Activated T-cell treated with anti-CD3 and anti-CD28 coated beads, Interleukin-2, amount 50 U/mL, for 4 hours (primary cell): ENCODE measurements around the gene EML5. TPM values are rescaled to one million over a fixed set of nuclear protein-coding genes. Genes with fewer than 3 reads are reported as not detected.

Experiments used
- ATAC-seq, 2 donors: fragments of 200-7000 bp; cut with Tn5 transposase; one replicate each; pipeline ENCODE4 v1.10.0; 2021
- DNase-seq: peaks from one replicate; pipeline ENCODE4 v3.0.0-alpha.2; 2020
- H3K27me3 Mint-ChIP-seq: one replicate; pipeline ENCODE4 v1.8.0; 2021; ENCODE audit warnings: low read depth, mixed read lengths
- H3K36me3 Mint-ChIP-seq: one replicate; pipeline ENCODE4 v1.8.0; 2022; ENCODE audit warnings: mixed read lengths; ENCODE audit not compliant: insufficient read depth
- H3K4me1 Mint-ChIP-seq: one replicate; pipeline ENCODE4 v1.8.0; 2021; ENCODE audit warnings: low read depth, mixed read lengths
- H3K4me3 Mint-ChIP-seq: one replicate; pipeline ENCODE4 v1.8.0; 2021; ENCODE audit warnings: mild to moderate bottlenecking, moderate library complexity, mixed read lengths
- H3K9me3 Mint-ChIP-seq: one replicate; pipeline ENCODE4 v1.8.0; 2021; ENCODE audit warnings: mixed read lengths
- total RNA-seq, 3 donors: library from RNA; stranded (reverse); gene quantifications; one replicate each; pipeline ENCODE4 v1.2.1, GENCODE V29; 2021

Gene EML5
- total RNA-seq, 3 donors from 2014 or later: 3.6 to 4.1 (median 4.0) TPM

DNA sequence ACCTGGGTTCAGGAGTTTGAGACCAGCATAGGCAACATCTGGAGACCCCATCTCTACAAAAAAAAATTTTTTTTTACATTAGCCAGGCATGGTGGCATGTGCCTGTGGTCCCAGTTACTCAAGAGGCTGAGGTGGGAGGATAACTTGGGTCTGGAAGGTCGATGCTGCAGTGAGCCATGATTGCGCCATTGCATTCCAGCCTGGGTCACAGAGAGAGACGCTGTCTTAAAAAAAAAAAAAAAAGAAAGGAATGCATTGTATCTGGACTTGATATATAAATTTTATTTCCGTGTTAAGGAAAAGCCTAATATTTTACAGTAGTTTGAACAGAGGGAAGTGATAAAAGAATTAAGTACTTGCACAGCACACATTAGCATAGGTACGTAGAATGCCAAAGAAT is 132.7 kb downstream of the EML5 start:
- no peaks in the 10 kb centered on the region for H3K27me3 Mint-ChIP-seq

DNA sequence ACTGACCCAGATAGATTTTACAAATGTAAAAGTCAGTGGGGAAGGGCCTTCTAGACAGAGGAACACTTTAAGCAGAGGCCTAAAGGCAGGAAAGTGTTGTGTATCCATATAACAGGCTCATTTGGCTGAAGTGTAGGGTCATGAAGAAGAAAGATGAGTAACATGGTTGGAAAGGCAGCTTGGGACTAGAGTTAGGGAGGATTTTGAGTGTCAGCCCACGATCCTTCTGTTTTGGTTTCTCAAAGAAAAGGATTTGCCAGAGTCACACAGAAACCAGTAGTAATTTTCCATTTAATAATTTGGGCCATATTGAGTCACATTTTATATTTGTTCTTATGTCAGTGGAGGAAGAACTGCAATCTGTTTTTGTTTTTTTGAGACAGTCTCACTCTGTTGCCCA is 153.5 kb downstream of the EML5 start:
- Mint-ChIP-seq H3K36me3 (peaks cover 37% of the 10 kb centered on the region), H3K27me3 (no peaks in the 10 kb centered on the region), H3K4me3 (no peak overlapping the region), H3K9me3 (peaks cover 19% of the 10 kb centered on the region), H3K4me1 (no peaks in the 10 kb centered on the region)
- ATAC-seq: no peak
- DNase-seq: no peak

More for the DNA sequence above, 132.7 kb downstream of the EML5 start:
- DNase-seq: no peak
- ATAC-seq: no peak
- H3K36me3 Mint-ChIP-seq: peaks cover 22% of the 10 kb centered on the region
- peaks cover 6% of the 10 kb centered on the region for H3K9me3 Mint-ChIP-seq
- H3K4me3 Mint-ChIP-seq: no peak overlapping the region
- H3K4me1 Mint-ChIP-seq: no peaks in the 10 kb centered on the region

DNA sequence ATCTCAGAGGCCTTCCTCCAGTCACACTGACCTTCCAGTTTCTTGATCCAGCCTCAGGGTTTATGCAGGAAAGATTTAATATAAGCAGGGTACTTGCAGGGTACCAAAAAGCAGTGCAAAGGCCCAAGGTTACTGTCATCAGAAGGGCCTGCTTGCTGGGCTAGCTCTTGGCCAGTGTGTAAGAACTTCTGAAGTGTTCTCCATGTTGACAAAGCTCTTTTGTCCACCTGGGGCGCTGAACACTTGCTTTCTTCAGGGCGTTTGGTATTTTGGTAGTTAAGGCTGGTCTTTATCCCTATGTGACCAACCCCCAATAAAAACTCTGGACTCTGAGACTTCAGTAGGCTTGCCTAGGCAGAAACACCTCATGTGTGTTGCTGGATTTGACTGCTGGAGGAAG is 160.2 kb downstream of the EML5 start:
- no peak for DNase-seq
- no peaks in the 10 kb centered on the region for H3K4me1 Mint-ChIP-seq
- ATAC-seq: no peak
- peaks cover 9% of the 10 kb centered on the region for H3K36me3 Mint-ChIP-seq
- H3K4me3 Mint-ChIP-seq: no peak overlapping the region
- no peaks in the 10 kb centered on the region for H3K9me3 Mint-ChIP-seq
- H3K27me3 Mint-ChIP-seq: no peaks in the 10 kb centered on the region

DNA sequence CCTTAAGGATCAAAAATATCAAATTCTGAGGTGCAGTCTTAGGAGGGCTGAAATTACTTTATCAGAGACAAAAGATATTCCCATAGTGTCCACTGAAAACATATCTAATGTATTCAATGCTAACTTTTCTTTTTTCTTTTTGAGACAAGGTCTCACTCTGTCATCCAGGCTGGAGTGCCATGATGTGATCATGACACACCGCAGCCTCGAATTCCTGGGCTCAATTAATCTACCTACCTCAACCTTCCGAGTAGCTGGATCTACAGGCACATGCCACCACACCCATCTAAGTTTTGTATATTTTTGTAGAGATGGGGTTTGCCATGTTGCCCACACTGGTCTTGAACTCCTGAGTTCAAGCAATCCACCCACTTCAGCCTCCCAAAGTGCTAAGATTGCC is 161.7 kb downstream of the EML5 start:
- DNase-seq (no peak), ATAC-seq (no peak)
- Mint-ChIP-seq H3K4me1 (no peaks in the 10 kb centered on the region), H3K4me3 (no peak overlapping the region), H3K9me3 (no peaks in the 10 kb centered on the region), H3K27me3 (no peaks in the 10 kb centered on the region), H3K36me3 (peaks cover 8% of the 10 kb centered on the region)

DNA sequence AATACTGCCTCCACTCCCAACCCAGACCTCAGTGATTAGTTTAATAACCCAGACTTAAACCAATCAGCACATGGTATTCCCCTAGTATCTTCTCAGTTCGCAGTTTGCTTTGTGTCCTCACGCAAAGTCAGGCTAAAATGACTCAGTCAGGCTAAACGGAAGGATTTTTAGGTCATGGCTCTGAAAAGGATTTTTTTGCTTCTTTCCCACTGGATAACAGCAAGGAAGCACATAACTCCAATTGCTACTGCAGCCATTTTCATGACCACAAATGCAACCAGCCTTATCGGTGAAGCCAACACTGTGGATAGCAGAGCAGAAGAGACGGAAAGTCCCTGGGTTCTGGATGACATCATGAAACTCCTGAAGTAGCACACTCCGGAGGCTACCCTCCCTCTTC is 162.2 kb downstream of the EML5 start:
- DNase-seq: no peak
- ATAC-seq: no peak
- Mint-ChIP-seq H3K4me3 (no peak overlapping the region), H3K27me3 (no peaks in the 10 kb centered on the region), H3K9me3 (no peaks in the 10 kb centered on the region), H3K36me3 (peaks cover 8% of the 10 kb centered on the region), H3K4me1 (no peaks in the 10 kb centered on the region)

DNA sequence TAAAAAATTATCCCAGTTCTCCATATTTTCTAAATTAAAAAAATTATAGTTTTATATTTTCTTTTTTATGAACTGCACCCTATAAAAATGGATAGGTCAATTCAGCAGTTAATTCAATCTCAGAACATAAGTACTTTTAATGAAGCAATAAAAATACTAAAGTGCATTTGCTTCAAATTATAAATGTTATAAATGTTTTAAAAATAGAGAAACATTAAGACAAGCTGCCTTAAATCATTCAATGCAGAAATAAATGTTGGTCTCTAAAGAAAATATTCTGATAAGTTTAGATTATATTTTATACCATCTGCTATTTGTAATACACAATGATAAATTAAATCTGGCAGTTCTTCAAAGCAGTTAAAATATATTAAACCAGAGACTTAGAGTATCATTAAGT is 164.3 kb downstream of the EML5 start:
- no peak overlapping the region for H3K4me3 Mint-ChIP-seq
- H3K9me3 Mint-ChIP-seq: no peaks in the 10 kb centered on the region
- H3K27me3 Mint-ChIP-seq: no peaks in the 10 kb centered on the region
- H3K36me3 Mint-ChIP-seq: peaks cover 4% of the 10 kb centered on the region
- no peaks in the 10 kb centered on the region for H3K4me1 Mint-ChIP-seq
- no peak for ATAC-seq
- no peak for DNase-seq

DNA sequence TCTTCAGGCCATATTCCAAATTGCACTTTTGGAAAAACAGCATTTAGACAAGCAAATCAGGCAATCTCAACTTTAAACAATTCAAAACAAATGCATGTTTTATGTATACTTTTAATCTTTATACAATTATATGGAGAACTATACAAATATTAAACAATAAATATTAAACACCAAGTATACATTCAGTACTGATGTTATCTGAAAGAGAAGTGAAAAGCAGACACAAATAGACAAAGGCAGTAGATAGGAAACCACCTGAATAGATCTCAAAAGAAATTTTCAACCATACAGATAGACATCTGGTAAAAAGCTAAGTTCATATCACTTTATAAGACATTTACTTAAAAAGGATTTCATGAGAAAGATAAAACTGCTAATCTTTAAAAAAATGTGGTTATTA is 164.7 kb downstream of the EML5 start:
- no peaks in the 10 kb centered on the region for H3K4me1 Mint-ChIP-seq
- no peak for ATAC-seq
- H3K36me3 Mint-ChIP-seq: peaks cover 4% of the 10 kb centered on the region
- no peak for DNase-seq
- no peaks in the 10 kb centered on the region for H3K27me3 Mint-ChIP-seq
- H3K9me3 Mint-ChIP-seq: no peaks in the 10 kb centered on the region
- no peak overlapping the region for H3K4me3 Mint-ChIP-seq

DNA sequence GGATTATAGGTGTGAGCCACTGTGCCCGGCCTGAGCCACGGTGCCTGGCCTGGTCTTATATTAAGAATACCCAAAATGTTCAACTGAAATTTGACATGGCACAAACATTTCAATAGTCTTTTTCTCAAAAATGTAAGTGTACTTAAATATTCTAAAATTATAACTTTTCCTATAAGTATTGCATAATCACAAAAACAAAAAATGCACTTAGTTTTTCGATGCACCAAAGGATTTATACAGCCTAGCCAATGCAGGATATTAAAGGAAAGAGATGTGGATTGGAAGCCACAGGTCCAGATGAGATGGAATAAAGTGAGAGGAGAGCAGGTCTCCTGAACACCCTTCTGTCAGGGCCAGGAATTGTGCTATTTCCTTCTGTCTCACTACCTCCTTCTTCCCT is 167.1 kb downstream of the EML5 start:
- DNase-seq: no peak
- H3K27me3 Mint-ChIP-seq: no peaks in the 10 kb centered on the region
- H3K4me1 Mint-ChIP-seq: no peaks in the 10 kb centered on the region
- no peak for ATAC-seq
- peaks cover 8% of the 10 kb centered on the region for H3K36me3 Mint-ChIP-seq
- H3K9me3 Mint-ChIP-seq: no peaks in the 10 kb centered on the region
- no peak overlapping the region for H3K4me3 Mint-ChIP-seq

DNA sequence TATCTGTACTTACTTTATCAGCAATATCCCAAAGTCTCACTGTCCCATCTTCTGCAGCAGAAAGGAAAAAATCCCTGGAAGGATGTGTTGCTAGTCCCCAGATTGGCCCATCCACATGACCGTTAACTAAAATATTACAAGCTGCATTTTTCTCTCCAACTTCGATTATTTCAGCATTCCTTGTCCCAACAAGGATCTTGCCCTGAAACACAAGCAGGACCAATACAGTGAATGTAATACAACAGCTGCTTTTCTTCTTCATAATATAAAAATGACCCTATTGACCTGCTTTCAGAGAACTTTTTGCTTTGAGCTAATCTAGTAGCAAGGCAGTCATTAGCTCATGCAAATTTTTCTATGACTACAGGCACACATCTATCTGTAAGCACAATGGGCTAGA is 171.7 kb downstream of the EML5 start:
- no peak for ATAC-seq
- Mint-ChIP-seq H3K4me3 (no peak overlapping the region), H3K27me3 (no peaks in the 10 kb centered on the region), H3K9me3 (no peaks in the 10 kb centered on the region), H3K36me3 (peaks cover 14% of the 10 kb centered on the region), H3K4me1 (no peaks in the 10 kb centered on the region)
- no peak for DNase-seq

DNA sequence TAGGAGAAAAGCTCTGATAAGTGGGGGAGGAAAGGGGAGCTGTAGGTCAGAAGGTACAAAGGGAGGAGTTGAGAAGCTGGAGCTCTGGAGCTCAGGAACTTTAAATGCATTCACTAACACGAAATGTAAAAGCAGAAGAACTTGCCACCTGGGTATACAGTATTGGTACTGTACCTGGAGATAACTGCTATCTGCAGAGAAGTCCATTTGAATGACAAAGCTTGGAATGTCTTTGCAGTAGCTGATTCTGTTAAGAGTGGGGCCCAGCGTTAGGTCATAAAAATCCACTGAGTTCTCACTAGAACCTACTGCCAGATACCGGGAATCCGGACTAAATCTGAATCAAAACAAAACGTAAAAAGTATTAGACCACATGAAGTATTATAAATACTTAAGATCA is 174.3 kb downstream of the EML5 start:
- Mint-ChIP-seq H3K36me3 (peaks cover 20% of the 10 kb centered on the region), H3K4me3 (no peak overlapping the region), H3K9me3 (no peaks in the 10 kb centered on the region), H3K4me1 (peaks cover 3% of the 10 kb centered on the region), H3K27me3 (no peaks in the 10 kb centered on the region)
- DNase-seq (no peak), ATAC-seq (no peak)

DNA sequence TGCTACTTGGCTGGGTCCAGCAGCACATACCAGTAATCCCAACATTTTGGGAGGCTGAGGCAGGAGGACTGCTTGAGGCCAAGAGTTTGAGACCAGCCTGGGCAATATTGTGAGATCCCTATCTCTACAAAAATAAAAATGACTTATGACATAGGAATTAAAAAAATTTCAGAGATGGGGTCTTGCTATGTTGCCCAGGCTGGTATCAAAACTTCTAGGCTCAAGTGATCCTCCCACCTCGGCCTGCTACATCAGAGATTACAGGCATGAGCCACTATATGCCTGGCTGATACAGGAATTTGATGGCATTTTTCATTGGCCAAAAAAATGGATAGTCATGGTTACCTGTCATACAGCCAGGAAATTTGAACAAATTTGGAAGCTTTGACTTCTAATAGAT is 175.3 kb downstream of the EML5 start:
- no peak for ATAC-seq
- no peaks in the 10 kb centered on the region for H3K9me3 Mint-ChIP-seq
- H3K4me1 Mint-ChIP-seq: peaks cover 8% of the 10 kb centered on the region
- H3K27me3 Mint-ChIP-seq: no peaks in the 10 kb centered on the region
- H3K4me3 Mint-ChIP-seq: no peak overlapping the region
- DNase-seq: no peak
- H3K36me3 Mint-ChIP-seq: peaks cover 23% of the 10 kb centered on the region

DNA sequence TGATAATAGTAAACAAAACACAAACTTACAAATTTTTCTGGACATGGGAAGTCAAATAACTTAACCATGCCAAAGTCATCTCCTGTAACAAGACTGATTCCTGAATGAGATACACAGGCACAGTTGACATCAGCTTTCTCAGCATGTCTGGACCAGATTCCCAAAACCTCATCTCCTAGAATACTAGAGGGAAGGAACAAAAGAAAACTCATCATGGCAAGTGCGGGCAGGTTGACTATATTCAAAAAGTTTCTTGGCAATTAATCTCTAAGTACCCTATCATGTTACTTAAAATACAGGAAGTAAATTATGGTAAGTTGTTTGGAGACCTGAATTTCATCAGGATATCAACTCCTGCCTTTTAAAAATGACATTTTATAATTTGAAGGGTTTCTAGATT is 176.1 kb downstream of the EML5 start:
- Mint-ChIP-seq H3K36me3 (peaks cover 24% of the 10 kb centered on the region), H3K4me3 (no peak overlapping the region), H3K27me3 (no peaks in the 10 kb centered on the region), H3K9me3 (no peaks in the 10 kb centered on the region), H3K4me1 (peaks cover 10% of the 10 kb centered on the region)
- ATAC-seq (no peak), DNase-seq (no peak)

DNA sequence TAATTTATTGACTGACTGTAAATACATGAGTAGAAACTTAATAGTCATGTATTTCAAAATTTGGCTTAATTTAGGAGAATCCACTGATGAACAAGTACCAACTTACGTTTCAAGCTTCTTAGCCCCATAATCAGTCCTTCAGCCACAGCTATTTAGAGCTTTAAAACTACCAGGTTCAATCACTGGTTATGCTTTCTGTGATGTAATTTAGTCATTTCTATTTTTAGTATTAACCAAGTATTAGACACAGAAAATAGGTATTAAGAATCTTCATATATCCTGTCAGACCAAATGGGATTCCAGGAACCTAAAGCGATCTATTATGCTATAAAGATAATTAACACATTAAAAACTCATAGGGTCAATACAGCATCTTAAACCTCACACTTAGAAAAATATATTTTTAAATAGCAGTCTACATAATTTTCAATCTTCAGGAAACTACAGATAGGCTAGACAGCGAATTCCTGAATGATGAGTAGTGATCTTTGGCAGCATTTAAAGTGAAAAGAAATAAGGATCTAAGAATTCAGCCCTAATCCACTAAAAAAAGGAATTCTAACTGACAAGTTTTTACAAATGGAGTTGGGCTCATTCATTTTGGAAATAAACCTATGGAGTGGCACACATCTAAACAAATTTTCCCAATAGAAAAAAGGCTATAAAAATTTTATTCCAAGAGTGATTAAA is 178.4 kb downstream of the EML5 start:
- DNase-seq: no peak
- H3K4me3 Mint-ChIP-seq: no peak overlapping the region
- peaks cover 12% of the 10 kb centered on the region for H3K4me1 Mint-ChIP-seq
- H3K9me3 Mint-ChIP-seq: no peaks in the 10 kb centered on the region
- no peaks in the 10 kb centered on the region for H3K27me3 Mint-ChIP-seq
- peaks cover 33% of the 10 kb centered on the region for H3K36me3 Mint-ChIP-seq
- ATAC-seq: no peak

DNA sequence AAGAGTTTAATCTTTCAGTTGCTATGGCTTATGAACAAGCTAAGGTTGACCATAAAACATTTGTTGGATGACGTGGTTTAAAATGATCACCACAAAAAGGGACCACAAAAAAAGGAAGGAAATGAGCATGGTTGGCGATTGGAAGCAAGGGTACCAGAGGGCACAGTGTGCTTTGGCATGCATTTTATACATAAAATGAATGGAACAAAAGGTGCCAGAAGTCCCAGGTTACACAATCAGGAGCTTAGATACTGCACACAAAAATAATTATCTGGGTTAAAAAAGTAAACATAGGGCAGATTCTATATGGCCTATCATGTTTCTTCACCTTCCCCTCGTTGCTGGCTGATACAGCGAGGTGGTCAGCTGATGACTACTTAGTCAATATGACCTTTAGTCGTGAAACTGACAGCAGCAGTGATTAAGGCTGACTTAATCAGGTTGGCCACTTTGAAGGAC is 179.2 kb downstream of the EML5 start:
- no peak for ATAC-seq

DNA sequence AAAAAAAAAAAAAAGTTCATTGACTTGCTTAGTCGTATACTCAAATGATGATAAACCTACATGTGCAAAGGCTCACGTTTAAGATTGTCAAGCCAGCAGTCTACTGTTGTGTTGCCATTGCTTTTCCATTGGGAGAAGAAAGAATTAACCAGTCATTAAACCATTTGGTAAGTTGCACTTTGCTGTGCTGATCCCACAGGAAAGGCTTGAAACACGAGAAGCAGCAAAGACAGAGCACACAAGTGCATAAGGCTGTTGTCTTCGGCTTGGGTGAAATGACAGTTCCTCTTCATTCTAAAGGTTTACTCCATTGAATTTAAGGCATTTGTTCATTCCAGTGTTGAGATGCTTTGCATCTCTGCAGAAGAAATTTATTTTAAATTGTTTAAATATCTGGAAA is 179.8 kb downstream of the EML5 start:
- ATAC-seq (no peak), DNase-seq (no peak)
- no peak overlapping the region for H3K4me3 Mint-ChIP-seq
- H3K9me3 Mint-ChIP-seq: no peaks in the 10 kb centered on the region
- peaks cover 40% of the 10 kb centered on the region for H3K36me3 Mint-ChIP-seq
- H3K27me3 Mint-ChIP-seq: no peaks in the 10 kb centered on the region
- peaks cover 12% of the 10 kb centered on the region for H3K4me1 Mint-ChIP-seq

More for the DNA sequence above, 179.2 kb downstream of the EML5 start:
- Mint-ChIP-seq H3K4me3 (no peak overlapping the region), H3K27me3 (no peaks in the 10 kb centered on the region), H3K4me1 (peaks cover 12% of the 10 kb centered on the region), H3K9me3 (no peaks in the 10 kb centered on the region), H3K36me3 (peaks cover 38% of the 10 kb centered on the region)
- no peak for DNase-seq
